ENCODE results near the gene NID1. TPM values are rescaled to one million over a fixed set of nuclear protein-coding genes. Genes with fewer than 3 reads are reported as not detected.
"Not testable (repeated sequence)": the region's sequence is repeated elsewhere in the genome, so short reads cannot be mapped to it uniquely, and the experiment has no call there.

The NID1 gene
- polyA plus RNA-seq, 1 donor = 230 TPM

DNA sequence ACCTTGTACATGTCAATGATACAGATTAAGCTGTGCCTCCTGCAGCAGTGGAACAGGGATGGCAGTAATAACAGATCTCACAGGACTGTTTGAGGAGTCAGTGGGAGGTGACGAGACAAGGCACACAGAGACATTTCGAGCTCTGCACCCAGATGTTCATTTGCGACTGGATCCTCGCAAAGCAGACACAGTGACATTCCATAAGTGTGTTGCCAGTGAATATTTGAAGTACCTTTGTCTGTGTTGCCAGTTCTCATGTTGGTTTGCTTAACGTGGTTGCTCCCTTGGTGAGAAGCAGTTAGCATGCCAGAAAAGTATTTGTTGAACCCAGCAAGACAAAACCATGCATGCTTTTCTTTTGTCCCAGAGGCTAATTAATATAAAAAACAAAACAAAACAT lies 67.0 kb downstream of the NID1 start:
- no peak for DNase-seq (ENCODE audit: low read depth)

DNA sequence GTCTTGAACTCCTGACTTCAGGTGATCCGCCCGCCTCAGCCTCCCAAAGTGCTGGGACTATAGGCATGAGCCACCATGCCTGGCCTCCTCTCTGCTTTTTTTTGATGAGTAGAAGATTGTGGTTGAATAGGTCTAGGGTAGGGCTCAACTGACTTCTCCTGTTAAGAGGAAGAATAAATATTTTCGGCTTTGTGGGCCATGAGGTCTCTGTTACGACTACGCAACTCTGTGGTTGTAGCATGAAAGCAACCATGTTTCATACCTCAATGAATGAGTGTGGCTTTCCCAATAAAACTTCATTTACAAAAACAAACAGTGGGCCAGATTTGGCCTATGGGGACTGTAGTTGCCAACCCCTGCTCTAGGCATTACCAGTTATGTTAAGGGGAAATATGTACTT lies 67.8 kb downstream of the NID1 start:
- DNase-seq (ENCODE audit: low read depth) = no peak

DNA sequence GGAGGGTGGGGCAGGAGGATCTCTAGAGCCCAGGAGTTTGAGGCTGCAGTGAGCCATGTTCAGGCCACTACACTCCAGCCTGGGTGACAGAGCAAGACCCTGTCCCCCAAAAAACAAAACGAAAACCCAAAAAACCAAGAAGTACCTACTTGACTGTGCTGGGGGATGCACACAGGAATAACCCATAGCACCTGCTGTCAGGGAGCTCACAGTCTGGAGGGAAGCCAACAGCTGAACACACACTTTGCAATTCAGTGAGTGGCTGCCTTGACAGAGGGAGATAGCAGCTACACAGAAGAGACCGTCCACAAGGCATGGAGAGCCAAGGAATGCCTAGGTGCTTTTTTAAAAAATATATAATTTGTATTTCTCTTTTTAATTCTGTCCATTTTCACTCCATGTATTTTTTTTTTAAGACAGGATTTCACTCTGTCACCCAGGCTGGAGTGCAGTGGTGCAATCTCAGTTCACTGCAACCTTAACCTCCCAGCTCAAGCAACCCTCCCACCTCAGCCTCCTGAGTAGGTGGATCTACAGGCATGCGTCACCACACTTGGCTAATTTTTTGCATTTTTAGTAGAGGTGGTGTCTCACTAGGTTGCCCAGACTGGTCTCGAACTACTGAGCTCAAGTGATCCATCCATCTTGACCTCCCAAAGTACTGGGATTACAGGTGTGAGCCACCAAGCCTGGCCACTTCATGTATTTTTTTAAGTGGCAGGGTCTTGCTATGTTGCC lies 68.7 kb downstream of the NID1 start:
- no peak for DNase-seq (ENCODE audit: low read depth)

DNA sequence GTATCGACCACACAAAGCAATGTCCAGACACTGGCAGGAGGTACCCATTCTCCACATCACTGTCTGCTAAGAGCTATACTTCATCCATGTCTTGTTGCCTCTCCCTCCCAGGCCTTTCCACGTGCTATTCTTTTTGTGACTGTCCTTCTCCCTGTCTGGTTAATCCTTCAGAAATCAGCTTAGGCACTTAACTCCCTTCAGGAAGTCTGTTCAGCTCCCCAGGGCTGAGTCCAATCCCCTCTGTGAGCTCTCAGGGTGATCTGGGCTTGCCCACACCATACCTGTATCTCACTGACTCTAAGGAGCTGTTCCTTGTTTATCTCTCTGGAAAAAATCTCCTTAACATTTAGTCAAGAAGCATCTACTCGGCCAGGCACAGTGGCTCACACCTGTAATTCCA lies 69.4 kb downstream of the NID1 start:
- no peak for DNase-seq (ENCODE audit: low read depth)

DNA sequence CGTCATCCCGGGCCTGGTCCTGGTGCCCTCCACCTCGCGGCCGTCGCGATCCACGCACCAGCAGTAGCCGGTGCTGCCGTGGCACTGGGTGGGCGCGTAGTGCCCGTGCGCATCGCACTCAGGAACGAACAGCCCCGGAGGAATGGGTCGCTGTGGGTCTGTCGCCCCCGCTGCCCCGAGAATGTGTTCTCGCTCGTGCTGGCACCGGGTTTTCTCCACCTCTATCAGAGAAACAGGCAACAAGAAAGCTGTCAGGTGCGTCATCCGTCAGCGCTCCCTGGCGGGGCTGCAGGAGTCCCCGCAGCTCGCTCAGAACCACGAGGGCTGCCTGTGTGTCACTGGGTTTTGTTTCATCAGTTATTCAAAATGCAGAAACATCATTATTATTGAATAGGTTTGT lies 71.2 kb downstream of the NID1 start:
- DNase-seq (ENCODE audit: low read depth) = no peak

DNA sequence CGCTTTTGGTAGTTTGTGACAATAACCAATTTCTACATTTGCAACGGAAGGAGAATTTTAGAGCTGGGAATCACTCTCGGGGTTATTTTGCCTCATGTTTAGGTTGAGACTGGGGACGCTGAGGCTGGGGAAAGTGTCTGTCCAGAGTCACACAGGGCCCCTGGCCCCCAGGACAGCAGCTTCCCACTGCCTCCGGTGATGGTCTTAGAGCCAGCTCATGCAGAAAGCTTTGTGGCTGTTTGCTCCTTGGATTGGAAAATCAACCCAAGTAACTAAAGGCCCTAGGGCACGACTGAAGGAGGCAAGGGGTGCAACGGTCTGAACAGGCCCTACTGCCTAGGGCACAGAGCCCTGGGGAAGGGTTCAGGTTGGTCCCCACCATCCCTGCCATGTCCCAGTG lies 72.0 kb downstream of the NID1 start:
- no peak for DNase-seq (ENCODE audit: low read depth)

DNA sequence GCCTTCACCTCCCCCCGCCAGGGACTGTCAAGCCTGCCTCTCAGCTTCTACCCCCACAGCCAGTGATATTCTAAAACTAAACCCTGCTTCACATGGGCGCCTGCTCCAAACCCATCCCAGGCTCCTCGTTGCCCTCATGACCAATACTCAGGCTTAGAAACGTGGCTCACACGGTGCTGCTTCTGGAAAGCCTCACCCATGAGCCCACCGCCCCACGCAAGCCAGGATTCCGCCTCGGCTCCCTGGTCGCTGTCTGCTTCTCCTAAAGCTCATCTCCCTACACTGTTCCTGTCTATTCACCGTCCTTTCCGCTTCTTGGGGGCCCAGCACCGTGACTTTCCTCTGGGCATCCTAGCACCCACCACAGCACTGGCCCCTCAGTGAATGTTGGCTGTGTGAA lies 72.5 kb downstream of the NID1 start:
- no peak for DNase-seq (ENCODE audit: low read depth)

DNA sequence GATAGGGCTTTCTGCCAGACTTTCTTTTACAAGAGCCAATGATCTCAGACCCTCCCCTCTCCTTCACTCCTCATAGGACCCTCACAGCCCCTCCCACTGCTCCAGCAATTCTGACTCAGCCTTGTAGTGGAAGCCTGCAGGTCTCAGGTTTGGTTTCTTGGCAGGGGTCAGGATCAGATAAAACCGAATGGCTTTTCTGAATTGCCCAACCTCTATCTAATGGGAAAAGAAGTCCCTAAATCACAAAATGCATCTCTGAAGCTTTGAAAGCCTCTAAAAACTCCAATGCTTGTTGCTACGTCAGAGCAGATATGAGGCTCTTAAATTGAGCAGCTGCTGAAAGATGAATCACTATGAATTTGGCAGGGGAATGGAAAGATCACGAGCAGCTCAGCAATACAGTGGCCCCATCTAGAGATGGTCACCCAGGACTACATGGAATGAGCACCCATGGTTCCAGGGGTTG lies 74.5 kb downstream of the NID1 start:
- DNase-seq (ENCODE audit: low read depth) = no peak

DNA sequence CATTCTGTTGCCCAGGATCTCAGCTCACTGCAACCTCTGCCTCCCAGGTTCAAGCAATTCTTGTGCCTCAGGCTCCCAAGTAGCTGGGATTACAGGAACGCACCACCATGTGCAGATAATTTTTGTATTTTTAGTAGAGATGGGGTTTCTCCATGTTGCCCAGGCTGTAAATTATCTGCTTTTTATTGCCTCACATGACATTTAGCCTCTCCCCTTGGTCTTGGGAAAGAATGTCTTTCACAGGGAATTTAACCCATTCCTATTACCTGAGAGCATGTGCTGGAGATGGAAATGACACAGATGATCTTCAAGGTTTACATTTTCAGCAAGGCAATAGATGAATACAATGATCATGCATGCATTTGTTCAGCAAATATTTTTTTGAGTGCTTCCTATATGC lies 75.8 kb downstream of the NID1 start:
- DNase-seq (ENCODE audit: low read depth) = no peak

DNA sequence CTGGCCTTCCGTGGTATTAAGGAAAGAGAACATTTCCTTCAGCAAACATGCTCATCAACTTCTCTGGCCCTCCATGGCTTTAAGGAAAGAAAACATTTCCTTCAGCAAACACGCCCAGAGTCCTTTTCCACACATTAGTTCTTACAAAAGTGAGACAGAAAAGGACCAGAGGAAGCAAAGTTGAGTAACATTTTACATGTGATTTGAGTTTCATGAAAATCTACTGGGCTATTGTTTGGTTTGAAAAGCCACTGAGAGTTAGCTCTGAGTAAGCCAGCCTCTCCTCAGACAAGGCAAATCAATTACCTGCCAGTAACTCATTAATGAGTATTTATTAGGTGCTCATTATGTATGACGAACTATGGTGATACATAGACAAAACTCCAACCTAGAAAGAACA lies 78.0 kb downstream of the NID1 start:
- no peak for DNase-seq (ENCODE audit: low read depth)

DNA sequence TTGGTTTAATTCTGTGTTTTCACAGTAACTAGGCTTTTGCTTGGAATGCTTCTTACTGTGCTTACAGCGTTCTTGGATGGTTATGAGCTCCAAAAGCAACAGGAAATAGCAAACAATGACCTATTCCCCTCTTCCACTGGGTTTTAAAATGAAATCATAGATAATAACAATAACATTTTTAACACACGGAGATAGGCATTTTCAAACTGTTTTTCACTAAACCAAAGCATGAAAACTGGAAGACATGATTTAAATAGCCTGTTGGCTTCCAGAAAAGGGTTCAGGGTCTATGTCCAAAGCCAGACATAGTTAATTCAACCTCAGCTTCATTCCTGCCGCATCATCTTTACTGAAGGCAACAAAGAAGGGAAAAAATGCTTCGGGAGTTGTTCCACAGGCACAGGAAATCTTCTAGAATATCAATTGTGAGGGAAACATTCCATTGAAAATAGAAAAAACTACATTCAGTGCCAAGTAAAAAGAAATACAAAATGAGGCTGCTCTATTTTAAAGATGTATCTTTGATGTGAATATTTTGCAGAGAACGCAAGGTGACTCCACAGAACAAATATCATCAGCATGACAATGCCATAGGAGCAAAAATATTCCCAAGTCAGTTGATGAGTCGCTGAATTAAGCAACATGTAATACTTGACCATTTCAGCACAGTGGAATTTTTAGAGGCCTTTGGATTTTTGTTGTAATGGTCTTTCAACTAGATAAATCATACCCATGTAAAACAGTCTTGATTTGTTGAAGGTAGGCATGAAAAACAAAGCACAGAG lies 80.7 kb downstream of the NID1 start:
- DNase-seq (ENCODE audit: low read depth) = peak; percentile 65

DNA sequence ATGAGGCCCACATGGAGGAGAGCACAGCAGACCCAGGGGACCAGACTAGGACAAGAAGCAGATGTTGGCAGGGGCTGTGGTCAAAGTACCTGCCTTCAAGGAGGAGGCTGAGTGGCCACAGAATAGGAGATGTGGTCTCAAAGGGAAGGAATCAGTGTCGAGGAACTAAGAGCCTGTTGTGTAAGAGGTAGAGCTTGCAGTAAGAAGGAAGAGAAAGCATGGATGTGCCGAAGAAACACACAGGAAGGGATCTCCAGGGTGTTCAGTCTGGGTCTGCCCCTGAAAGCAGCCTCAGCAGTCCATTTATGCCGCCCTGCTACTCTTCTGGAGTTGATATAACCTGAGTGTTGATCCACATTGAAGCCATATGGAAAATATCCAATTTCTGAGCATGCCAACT lies 83.9 kb downstream of the NID1 start:
- DNase-seq (ENCODE audit: low read depth) = no peak

DNA sequence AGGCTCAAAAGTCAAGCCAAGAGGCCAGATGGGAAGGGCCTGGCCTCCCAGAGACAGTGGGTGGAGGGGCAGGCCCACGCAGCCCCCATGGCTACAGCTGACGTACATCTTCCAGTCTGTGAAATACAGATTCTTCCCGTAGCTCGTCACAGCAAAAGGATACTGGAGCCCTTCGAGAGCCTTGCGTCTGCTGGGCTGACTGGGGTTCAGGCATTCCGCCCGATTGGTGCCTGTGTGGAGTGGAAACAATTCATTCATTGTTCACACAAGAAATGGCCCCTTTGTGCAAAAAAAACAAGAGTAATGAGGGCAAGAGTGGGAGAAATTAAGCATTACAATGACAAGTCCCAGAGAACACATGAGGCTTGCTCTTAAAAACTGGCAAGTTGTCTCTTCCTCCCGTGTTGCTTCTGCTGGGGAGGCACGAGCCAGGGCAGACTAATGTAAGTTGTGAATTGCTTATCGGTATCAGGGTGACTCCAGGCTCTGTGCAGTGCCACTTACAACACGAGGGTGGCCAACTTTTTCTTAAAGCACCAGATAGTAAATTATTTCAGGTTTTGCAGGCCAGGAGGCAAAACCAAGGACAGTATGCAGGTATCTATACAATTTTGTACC lies 85.1 kb downstream of the NID1 start:
- DNase-seq (ENCODE audit: low read depth) = no peak

DNA sequence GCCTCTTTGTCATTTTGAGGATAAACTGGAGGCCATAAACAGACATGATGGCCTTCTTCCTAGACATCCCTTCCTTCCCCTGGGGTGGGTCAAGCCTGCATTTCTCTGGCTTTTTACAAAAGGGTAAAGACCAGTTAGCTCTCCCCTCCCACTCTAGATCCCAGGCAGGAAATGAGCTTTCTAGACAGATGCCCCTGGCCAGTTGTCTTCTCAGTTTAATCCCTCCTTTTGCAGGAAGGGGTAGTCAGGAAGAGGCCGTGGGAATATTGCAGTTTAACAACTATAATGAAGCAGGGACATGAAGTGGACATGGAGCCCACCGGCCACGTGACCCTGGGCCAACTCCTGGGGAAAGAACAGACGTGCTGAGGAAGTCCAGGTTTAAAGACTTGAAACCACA lies 85.7 kb downstream of the NID1 start:
- no peak for DNase-seq (ENCODE audit: low read depth)

DNA sequence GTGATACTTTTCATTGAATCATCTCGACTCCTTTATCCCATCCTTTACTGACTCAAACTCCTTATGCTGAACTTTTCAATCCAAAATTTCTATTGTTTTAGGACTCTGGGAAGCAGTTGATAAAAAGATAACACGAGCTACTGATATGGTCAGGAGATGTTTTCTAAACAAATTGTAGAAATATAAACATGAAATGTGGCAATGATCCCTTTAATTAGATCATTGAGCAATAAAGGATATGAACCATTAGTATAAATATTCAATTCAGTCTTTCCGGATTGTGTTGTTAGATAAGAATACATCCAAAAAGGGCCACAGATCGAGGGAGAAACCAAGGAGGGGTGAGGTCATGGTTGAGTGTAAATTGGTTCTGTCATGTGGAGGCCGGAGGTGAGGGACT lies 88.4 kb downstream of the NID1 start:
- DNase-seq (ENCODE audit: low read depth) = no peak

DNA sequence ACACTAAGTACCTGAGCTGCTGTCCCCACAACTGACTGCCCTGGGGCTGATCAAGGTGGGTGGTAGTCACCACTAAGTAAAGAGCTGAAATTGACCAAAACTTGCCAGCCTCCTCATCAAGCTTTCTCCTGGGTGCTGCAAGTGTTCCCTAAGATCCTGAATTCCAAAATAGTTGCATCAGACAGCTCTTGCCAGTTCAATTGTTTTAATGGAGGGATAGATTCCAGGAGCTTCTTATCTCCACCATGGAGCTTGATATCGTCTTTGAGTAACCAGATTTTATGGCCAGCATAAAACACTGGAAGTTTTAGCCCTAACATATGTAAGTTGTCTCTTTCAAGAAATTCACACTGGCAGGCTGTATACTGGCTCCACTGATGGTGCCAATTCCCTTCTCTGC lies 90.3 kb downstream of the NID1 start:
- DNase-seq (ENCODE audit: low read depth) = no peak

DNA sequence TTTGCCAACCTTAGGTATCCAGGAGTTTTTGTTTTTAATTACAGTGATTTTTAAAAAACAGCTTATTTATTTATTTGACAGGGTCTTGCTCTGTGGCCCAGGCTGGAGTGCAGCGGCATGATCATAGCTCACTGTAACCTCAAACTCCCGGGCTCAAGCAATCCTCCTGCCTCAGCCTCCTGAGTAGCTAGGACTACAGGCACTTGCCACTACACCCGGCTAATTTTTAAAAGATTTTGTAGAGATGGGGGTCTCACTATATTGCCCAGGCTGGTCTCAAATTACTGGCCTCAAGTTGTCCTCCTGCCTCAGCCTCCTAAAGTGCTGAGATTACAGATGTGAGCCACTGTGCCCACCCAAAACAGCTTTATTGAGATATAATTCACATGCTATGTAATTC lies 92.2 kb downstream of the NID1 start:
- not testable (repeated sequence) for DNase-seq (ENCODE audit: low read depth)

DNA sequence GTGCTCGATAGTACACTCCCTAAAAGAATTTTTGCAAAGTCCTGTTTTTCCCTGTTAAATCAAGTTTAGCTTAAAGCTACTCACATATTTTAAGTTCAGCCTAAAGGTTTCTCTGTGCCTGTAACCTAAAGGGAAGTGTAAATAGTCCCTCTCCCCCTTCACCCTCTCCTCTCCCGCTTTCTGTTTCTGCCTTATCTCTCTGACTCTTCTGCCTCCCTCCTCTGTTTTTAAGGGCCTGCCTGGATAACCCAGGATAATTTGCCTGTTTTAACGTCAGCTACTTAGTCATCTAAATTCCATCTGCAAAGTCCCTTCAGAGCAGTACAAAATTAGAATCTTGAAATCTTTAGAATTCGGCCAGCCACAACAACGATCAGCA lies 92.6 kb downstream of the NID1 start:
- peak; percentile 17 for DNase-seq (ENCODE audit: low read depth)

DNA sequence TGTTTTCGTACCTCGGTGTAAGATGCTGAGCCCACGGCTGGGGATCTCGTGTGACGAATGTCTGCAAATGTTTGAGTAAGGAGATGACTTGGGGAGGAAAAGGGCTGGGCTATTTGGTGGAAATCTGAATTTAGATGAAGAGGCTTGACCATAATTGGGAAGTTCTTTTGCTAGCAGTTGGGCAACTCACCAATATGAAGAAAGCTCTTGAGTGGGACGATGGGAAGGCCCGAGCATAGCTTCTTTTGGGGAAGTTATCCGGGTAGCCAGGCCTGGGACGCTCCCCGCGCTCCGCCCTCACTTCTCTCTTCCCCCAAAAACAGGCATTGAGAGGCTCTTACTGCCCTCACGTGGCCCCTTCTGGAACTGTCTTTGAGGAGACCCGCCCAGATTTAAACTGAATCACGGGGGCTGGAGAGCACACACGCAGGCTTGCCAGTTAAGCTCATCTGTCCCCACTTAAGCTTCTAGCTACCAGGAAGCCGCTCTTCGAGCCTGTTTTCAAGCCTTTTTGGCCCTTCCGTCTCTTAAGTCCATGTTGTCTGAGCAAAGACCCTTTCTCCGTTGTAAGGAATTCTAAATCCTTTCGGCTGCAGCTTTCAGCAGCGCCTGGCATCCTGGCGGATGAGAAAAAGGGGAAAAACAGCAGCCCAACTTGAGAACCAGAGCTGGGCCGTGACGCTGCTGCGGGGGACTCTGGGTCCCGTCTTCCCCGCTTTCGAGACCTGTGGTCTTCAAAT lies 93.1 kb downstream of the NID1 start:
- peak; percentile 93 for DNase-seq (ENCODE audit: low read depth)

DNA sequence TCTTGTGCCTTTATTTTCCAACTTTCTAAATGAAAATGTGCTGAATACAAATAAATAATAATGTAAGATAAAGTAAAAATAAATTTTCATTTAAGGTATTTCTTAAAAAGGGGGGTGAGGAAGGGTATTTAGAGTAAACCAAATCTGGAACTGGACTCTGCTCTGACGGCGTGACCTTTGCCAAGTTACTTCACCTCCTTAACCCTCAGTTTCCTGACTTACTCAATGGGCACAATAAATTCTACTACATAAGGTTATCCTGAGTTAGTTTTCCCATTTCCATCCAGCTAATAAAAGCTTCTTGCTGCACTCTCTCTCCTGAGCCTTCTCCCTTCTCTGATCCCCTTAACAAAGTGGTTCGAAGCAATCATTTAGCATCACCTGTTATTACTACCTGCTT lies 93.9 kb downstream of the NID1 start:
- no peak for DNase-seq (ENCODE audit: low read depth)

DNA sequence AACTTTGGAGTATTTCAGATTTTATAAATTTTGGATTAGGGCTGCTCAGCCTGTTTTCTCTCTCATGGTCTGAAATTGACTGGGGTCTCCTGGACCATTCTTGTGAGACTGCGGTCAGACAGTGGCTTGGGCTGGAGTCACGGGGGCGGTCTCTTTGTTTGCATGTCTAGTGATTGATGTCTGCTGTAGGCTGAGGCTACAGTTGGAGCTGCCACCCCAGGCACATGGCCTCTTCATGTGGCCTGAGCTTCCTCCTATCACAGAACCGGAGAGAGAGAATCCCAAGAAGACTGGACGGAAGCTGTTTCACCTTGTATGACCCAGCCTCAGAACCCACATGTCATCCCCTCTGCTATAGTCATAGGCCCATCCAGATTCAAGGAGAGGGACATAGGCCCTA lies 96.1 kb downstream of the NID1 start:
- no peak for DNase-seq (ENCODE audit: low read depth)

DNA sequence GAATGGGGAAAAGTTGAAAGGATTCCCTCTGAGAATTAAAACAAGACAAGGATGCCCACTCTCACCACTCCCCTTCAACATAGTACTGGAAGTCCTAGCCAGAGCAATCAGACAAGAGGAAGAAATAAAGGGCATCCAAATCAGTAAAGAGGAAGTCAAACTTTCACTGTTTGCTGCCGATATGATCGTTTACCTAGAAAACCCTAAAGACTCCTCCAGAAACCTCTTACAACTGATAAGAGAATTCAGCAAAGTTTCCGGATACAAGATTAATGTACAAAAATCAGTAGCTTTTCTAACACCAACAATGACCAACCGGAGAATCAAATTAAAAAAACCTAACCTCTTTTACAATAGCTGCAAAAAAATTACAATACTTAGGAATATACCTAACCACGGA lies 98.8 kb downstream of the NID1 start:
- not testable (repeated sequence) for DNase-seq (ENCODE audit: low read depth)
